Measurements from ENCODE around the gene TAPT1. TPM values are rescaled to one million over a fixed set of nuclear protein-coding genes. Genes with fewer than 3 reads are reported as not detected.
"Not testable (repeated sequence)": the region's sequence is repeated elsewhere in the genome, so short reads cannot be mapped to it uniquely, and the experiment has no call there.

The TAPT1 gene
- total and polyA plus RNA-seq, 2 of the 13 experiments (the other 11 are each of a cell fraction or from before 2014, with no cell fraction given), result 24.5 to 25.3 TPM

DNA sequence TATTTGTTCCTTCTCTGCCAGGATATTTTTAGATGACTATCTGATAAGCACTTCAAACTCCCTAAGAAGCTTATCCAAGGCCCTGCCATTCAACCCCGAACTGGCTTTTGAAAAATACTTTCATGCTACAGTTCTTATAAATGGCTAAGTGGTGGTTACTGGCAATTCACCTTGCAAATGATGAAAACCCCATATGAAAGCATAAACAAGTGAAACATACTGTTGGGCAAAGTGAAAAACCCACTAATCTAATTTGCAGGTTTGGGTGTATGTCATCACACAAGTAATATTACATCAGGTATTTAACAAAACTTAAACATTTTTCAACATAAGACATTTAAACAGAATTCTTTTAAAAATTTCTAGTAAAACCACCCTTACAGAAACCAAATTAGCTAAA, 31.1 kb downstream of the TAPT1 start:
- Histone ChIP-seq H3K9me3 (ENCODE audit: low read length) (no peaks in the 10 kb centered on the region), H3K4me3 (replicated peaks in 1 of 3; ENCODE audit: insufficient read depth in 1 of 3, low read depth in 2 of 3, low read length in 3 of 3) (no peak overlapping the region), H3K27ac (ENCODE audit: extremely low read length, insufficient read depth, low read length) (no peak overlapping the region), H2AFZ (ENCODE audit: low read length) (no peak overlapping the region), H3K9ac (ENCODE audit: insufficient read depth, low read depth, low read length) (no peak overlapping the region), H4K20me1 (ENCODE audit: insufficient read depth, low read length) (no peaks in the 10 kb centered on the region), H3K79me2 (ENCODE audit: insufficient read depth, low read length) (no peaks in the 10 kb centered on the region), H3K27me3 (ENCODE audit: control insufficient read depth in 1 of 2, insufficient read depth in 2 of 2, low read length in 2 of 2) (no peaks in the 10 kb centered on the region), H3K4me2 (ENCODE audit: low read depth, low read length) (no peak overlapping the region), H3K4me1 (ENCODE audit: insufficient read depth, low read length) (no peaks in the 10 kb centered on the region), H3K36me3 (replicated peaks in 1 of 2; ENCODE audit: control insufficient read depth in 1 of 2, insufficient read depth in 2 of 2, low read length in 2 of 2) (peaks cover 5 to 12% of the 10 kb centered on the region in 2 experiments)
- DNase-seq (ENCODE audit: low spot score) (no peak), FAIRE-seq (no peak), ATAC-seq (no peak)
- POLR2A ChIA-PET, result no interaction called here
- WGBS (ENCODE audit: low lambda C conversion rate), result 100% methylated on average over 1 of the region's 1 CpG
- intact Hi-C loops (cut with micrococcal nuclease; ENCODE audit: unreplicated experiment), result no loop called here
- CTCF ChIA-PET (ENCODE audit: low intra/inter-chr PET ratio, low total read pairs), result no interaction called here
- no TSS peak for BruUV-seq (replicated peaks)
- in situ Hi-C loops (cut with HindIII; ENCODE audit: extremely low pct_ligation_motif_present, low pct_unique_long_range_greater_than_20kb), result no loop called here
- TF ChIP-seq ZNF768 (CRISPR knock-in tag; IDR thresholded peaks at IDR 0.05), result no peak
- TF ChIP-seq, protein P1, sequence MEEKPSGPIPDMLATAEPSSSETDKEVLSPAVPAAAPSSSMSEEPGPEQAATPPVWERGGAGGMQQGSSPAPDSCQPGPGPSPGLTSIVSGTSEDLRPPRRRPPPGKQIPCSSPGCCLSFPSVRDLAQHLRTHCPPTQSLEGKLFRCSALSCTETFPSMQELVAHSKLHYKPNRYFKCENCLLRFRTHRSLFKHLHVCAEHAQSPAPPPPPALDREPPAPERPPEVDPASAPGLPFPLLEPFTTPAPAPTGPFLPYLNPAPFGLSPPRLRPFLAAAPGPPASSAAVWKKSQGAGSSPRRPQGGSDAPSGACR (CRISPR knock-in tag; IDR thresholded peaks at IDR 0.05), result no peak
- TF ChIP-seq ZNF879 (CRISPR knock-in tag; IDR thresholded peaks at IDR 0.05), result no peak
- TF ChIP-seq HIVEP1 (CRISPR knock-in tag; IDR thresholded peaks at IDR 0.05), result no peak
- no peak for TF ChIP-seq SOX6 (IDR thresholded peaks at IDR 0.05)
- TF ChIP-seq SOX6 (CRISPR knock-in tag; IDR thresholded peaks at IDR 0.05), result no peak
- TF ChIP-seq, protein P2, sequence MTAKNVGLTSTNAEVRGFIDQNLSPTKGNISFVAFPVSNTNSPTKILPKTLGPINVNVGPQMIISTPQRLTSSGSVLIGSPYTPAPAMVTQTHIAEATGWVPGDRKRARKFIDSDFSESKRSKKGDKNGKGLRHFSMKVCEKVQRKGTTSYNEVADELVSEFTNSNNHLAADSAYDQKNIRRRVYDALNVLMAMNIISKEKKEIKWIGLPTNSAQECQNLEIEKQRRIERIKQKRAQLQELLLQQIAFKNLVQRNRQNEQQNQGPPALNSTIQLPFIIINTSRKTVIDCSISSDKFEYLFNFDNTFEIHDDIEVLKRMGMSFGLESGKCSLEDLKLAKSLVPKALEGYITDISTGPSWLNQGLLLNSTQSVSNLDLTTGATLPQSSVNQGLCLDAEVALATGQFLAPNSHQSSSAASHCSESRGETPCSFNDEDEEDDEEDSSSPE (CRISPR knock-in tag; IDR thresholded peaks at IDR 0.05), result no peak
- no peak for TF ChIP-seq ZNF292 (CRISPR knock-in tag; IDR thresholded peaks at IDR 0.05; ENCODE audit: borderline replicate concordance, low read depth)

DNA sequence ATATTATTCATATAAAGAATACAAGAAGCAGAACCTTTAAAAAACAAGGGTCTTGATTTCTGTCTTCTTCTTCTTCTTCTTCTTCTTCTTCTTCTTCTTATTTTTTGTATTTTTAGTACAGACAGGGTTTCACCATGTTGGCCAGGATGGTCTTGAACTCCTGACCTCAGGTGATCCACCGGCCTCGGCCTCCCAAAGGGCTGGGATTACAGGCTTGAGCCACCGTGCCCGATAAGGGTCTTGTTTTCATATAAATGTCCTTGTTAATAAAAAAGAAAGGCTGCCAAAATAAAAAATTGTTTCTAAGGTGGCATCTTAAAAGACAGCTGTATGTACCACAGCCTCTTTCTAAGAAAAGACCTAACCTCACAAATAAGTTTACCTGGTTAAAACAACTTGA, 31.5 kb downstream of the TAPT1 start:
- intact Hi-C loops (cut with micrococcal nuclease; ENCODE audit: unreplicated experiment), result not testable (repeated sequence)

More for the DNA sequence above, 31.5 kb downstream of the TAPT1 start:
- H4K20me1 ChIP-seq (ENCODE audit: insufficient read depth, low read length); H3K9me3 ChIP-seq (ENCODE audit: low read length); H2AFZ ChIP-seq (ENCODE audit: low read length); CTCF ChIA-PET (ENCODE audit: low intra/inter-chr PET ratio, low total read pairs); H3K27me3 ChIP-seq (ENCODE audit: control insufficient read depth in 1 of 2, insufficient read depth in 2 of 2, low read length in 2 of 2); BruUV-seq (replicated peaks); in situ Hi-C loops (cut with HindIII; ENCODE audit: extremely low pct_ligation_motif_present, low pct_unique_long_range_greater_than_20kb); FAIRE-seq; H3K9ac ChIP-seq (ENCODE audit: insufficient read depth, low read depth, low read length); ATAC-seq; POLR2A ChIA-PET; H3K4me2 ChIP-seq (ENCODE audit: low read depth, low read length); H3K4me3 ChIP-seq (replicated peaks in 1 of 3; ENCODE audit: insufficient read depth in 1 of 3, low read depth in 2 of 3, low read length in 3 of 3); H3K79me2 ChIP-seq (ENCODE audit: insufficient read depth, low read length); DNase-seq (ENCODE audit: low spot score); H3K27ac ChIP-seq (ENCODE audit: extremely low read length, insufficient read depth, low read length); H3K4me1 ChIP-seq (ENCODE audit: insufficient read depth, low read length): not testable (repeated sequence)
- WGBS (ENCODE audit: low lambda C conversion rate), result 89% methylated on average over 4 of the region's 4 CpGs
- peaks cover 8 to 12% of the 10 kb centered on the region in 2 experiments for H3K36me3 ChIP-seq (replicated peaks in 1 of 2; ENCODE audit: control insufficient read depth in 1 of 2, insufficient read depth in 2 of 2, low read length in 2 of 2)

Data from HepG2 (cell line).